GM13977 (cell line): Measurements from ENCODE around the gene FAM221B.
A peak's percentile ranks its signal among the peaks of the same experiment; 100 is the strongest.

Experiments
- DNase-seq: peaks from one replicate; pipeline ENCODE4 v3.0.0; 2012; ENCODE audit warnings: low spot score
- in situ Hi-C: fragments of 300-500 bp; cut with MboI; formaldehyde crosslinking; loops from one replicate; pipeline ENCODE4 v1.12.0; 2022; ENCODE audit warnings: low sequenced_read_pairs, low pct_unique_long_range_greater_than_20kb, mixed read lengths, inconsistent platforms; ENCODE audit not compliant: unreplicated experiment
- TF ChIP-seq, protein P1 (sequence below): IDR thresholded peaks from 2 replicates; pipeline ENCODE4 v1.5.1; 2012; ENCODE audit warnings: mild to moderate bottlenecking, control low read depth; ENCODE audit not compliant: insufficient read depth; ENCODE audit errors: extremely low read depth, missing control alignments

Gene FAM221B

DNA sequence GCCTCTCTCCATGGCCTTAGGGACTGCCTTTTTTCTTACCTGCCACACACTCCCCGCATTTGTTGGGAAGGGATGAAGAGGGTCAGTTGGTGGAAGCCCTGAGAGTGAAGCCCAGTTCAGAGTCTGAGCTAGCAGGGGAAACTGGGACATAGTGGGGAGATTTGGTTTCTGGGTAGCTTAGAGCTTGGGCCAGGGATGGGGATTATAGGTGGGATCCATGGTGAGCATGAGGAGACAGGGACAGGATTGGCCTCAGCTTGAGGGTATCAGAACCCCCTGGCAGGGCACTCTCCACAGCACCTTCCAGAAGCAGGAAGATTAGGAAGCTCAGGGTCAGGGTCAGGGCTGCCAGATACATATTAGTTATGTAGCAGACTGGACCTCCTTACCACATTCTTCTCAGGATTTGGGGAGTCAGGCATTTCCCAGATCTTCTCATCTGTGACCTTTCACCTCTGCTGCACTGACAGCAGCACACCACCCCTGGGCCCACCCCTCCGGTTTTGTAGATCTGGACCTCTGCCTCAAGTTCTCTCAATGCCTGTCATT, 23.8 kb upstream of the FAM221B start:
- TF ChIP-seq, protein P1, sequence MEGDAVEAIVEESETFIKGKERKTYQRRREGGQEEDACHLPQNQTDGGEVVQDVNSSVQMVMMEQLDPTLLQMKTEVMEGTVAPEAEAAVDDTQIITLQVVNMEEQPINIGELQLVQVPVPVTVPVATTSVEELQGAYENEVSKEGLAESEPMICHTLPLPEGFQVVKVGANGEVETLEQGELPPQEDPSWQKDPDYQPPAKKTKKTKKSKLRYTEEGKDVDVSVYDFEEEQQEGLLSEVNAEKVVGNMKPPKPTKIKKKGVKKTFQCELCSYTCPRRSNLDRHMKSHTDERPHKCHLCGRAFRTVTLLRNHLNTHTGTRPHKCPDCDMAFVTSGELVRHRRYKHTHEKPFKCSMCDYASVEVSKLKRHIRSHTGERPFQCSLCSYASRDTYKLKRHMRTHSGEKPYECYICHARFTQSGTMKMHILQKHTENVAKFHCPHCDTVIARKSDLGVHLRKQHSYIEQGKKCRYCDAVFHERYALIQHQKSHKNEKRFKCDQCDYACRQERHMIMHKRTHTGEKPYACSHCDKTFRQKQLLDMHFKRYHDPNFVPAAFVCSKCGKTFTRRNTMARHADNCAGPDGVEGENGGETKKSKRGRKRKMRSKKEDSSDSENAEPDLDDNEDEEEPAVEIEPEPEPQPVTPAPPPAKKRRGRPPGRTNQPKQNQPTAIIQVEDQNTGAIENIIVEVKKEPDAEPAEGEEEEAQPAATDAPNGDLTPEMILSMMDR = no peak
- in situ Hi-C loops = no loop called here
- DNase-seq = no peak

DNA sequence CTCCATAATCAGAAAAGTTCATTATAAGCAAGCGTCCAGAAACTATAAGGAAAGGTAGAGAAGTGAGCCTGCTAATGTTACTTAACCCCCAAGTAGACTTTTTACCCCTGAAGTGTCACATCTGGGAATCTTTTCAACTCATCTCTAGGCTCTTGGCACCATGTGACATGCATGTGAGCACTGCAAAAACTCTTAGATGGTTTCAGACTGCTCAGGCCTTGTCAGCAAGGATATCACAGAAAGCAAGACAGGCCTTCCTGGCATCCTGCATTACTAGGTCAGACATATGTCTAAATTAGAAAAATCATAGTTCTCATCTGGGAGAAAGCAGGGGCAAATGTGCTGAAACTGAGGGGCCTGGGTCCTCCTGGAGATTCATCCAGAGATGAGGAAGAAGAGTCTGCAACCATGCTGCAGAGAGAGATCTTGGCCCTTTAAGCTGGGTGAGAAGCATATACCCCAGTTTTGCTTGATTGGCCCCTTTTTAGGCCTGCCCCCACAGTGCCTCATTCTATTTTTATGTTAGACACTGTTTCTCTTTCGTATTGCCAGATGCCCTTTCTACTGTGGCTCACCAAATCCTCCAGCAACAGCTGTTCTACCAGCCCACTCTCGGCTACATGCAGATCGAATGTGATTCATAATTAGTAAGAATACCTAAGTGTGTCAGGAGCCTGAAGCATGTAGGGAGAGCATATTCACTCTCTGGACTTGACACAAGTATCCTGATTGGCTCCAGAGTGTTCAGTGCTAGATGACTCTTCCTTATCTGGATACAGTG, 19.4 kb upstream of the FAM221B start:
- DNase-seq = peak; percentile 88
- in situ Hi-C loops = no loop called here
- TF ChIP-seq, protein P1 = no peak

DNA sequence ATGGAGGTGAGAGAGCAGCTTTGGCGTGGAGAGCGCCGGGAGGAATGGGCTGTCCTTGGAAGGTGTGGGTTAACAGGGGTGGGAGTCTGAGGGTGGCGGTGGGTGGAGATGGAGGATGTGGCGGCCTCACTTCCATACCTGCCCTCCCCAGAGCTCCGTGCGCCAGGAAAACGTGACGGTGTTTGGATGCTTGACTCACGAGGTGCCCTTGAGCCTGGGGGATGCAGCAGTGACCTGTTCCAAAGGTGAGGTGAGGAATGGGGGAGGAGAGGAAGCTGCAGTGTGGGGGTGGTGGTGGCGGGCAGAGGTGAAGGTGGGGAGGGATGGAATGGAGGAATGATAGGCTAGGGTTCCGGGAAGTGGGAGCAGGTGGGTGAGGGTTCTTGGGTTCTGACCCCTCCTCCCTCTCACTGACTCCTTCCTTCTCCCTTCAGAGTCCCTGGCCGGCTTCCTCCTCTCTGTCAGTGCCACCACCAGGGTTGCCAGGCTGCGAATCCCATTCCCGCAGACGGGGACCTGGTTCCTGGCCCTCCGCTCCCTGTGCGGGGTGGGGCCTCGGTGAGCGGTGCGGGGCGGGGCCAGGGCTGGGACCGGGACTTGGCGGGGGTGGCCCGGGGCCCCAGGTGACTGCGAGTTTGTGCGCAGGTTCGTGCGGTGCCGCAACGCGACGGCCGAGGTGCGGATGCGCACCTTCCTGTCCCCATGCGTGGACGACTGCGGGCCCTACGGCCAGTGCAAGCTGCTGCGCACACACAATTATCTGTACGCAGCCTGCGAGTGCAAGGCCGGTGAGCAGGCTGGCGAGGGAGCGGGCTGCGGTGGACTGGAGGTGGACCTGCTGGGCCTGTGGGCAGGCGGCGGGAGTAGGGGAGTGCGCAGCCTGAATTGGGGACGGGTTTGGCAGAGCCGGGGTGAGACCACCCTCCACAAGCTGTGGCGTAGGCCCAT, 17.6 kb upstream of the FAM221B start:
- no peak for DNase-seq
- TF ChIP-seq, protein P1 = no peak

DNA sequence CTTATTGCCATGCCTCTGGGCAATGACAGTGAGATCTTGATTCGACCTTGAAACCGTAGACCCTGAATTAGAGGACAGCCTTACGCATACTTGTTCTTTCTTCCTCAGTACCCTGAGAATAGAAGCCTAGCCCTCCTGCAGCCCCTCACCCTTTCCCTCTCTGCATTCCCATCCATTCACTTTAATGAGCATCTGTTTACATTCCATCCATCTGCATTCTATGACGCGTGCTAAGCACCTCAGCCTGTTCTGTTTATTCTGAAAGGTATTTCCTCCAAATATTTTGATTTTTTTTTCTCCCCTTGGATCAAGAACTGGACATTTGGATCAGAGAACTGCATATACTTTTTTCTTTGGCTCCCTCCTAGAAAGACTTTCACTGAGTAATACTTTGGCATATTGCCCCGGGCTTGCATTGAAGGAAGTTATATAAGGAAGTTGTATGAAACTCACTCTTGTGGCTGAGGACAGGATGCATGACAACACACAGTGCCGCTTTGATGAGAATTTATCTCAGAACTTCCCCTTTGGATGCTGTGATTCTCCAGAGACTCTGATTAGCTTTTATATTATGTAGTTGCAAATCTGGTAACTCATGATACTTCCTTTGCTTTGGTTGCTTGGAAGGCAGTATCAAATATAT, 16.2 kb upstream of the FAM221B start:
- TF ChIP-seq, protein P1 = no peak
- peak; percentile 53 for DNase-seq
- in situ Hi-C loops = no loop called here

More for the DNA sequence above, 17.6 kb upstream of the FAM221B start:
- in situ Hi-C loops = no loop called here

DNA sequence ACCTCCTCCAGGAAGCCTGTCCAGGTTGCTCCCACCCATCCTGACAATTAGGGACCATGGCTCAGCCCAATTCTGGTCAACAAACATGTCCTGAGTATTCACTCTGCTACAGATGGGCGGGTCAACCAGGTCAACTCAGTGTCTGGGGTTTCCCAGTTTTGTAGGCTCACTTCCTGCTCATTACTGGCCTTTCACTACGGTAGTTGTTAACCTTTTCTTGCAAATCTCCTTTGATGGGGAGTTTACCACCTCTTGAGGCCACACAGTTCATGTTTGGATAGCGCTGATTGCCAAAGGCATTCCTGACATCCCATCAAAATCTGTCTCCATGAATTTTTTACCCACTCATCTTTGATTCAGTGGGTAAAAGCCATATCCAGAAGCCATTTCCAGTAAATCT, 14.3 kb upstream of the FAM221B start:
- in situ Hi-C loops = no loop called here
- DNase-seq = peak; percentile 80
- TF ChIP-seq, protein P1 = no peak
